ENCODE results near the gene CD6.

CD6 gene, protein sequence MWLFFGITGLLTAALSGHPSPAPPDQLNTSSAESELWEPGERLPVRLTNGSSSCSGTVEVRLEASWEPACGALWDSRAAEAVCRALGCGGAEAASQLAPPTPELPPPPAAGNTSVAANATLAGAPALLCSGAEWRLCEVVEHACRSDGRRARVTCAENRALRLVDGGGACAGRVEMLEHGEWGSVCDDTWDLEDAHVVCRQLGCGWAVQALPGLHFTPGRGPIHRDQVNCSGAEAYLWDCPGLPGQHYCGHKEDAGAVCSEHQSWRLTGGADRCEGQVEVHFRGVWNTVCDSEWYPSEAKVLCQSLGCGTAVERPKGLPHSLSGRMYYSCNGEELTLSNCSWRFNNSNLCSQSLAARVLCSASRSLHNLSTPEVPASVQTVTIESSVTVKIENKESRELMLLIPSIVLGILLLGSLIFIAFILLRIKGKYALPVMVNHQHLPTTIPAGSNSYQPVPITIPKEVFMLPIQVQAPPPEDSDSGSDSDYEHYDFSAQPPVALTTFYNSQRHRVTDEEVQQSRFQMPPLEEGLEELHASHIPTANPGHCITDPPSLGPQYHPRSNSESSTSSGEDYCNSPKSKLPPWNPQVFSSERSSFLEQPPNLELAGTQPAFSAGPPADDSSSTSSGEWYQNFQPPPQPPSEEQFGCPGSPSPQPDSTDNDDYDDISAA

DNA sequence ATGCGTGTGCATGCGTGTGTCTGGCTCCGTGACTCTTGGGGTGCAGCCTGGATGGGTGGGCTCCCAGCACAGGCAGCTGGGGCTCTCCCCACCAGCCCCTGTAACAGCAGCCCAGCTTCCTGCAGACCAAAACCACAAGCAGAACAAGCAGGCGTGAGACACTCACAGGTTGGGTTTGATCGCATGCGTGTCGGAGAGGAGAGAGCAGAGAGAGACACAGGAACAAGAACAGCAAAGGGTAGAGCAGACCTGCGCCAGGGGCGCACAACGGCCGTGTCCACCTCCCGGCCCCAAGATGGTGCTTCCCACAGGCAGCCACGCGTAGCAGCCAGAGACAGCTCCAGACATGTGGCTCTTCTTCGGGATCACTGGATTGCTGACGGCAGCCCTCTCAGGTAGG, at the start of gene CD6:
CD6 (plus strand) TSS at position 161 of the 400 bp plus-strand sequence; CDS start at position 347, 186 bp downstream.
- no peak for DNase-seq (ENCODE audit: low read depth)

DNA sequence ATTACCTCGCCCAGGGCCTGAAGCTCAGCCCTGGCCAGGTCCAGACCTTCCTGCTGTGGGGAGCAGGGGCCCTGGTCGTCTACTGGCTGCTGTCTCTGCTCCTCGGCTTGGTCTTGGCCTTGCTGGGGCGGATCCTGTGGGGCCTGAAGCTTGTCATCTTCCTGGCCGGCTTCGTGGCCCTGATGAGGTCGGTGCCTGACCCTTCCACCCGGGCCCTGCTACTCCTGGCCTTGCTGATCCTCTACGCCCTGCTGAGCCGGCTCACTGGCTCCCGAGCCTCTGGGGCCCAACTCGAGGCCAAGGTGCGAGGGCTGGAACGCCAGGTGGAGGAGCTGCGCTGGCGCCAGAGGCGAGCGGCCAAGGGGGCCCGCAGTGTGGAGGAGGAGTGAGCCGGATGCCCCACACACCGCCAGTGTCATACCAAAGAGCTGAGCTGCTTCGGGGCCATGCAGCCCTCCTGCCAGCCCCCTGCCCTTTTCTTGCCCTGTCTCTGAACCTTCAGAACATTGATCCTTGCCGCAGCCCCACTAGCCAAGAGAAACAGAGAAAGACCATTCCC, 49.6 kb upstream of the CD6 start:
- no peak for DNase-seq (ENCODE audit: low read depth)

DNA sequence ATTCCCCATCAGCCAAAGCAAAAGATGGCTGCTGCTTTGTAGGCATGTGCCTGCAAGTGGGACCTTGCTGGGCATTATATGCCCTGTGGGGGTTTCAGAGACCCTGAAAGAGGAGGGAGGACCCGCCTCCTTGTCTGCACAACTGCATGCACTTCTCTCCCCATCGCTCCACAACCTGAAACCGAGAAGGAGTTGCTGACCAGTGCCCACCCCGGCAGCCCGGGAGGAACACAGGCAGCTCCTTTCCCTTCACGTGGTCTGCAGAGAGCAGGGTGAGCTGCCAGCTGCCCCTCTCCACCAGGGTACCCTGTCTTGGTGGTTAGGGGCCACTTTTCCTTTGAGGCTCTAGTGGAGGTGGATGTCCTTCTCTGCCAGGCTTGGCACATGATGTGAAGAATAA, 48.6 kb upstream of the CD6 start:
- no peak for DNase-seq (ENCODE audit: low read depth)

DNA sequence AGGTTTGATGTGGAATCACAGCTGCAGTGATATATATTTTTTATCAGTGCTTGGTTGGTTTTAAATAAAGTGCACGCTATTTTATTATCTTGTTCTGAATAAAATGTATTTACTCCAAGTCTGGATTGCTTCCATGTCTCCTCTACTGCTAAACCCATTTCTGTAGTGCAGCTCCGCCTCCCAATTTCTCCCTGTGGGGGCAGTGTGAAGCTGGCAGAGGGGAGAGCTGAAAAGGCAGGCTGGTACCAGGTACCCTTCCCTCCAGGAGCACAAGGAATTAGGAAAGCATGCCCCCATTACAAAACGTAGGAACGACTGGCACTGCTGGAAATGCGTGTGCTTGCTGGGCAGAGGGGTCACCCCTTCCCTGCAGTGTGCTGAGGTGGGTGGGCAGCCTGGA, 48.2 kb upstream of the CD6 start:
- no peak for DNase-seq (ENCODE audit: low read depth)

DNA sequence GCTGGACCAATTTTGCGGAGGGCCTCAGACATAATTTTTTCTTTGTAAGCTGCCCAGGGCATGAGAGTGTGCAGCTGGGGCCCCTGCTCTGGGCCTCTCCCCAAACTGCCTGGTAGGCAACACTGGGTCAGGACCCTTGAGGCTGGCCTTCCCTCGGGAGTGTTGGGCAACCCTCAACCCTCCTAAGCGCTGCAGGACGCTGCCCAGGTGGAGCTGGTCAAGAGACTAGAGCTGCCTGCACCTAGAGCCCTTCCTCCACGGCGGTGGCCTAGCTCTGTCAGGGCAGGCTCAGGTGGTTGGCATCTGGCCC, 47.7 kb upstream of the CD6 start:
- DNase-seq (ENCODE audit: low read depth): no peak

DNA sequence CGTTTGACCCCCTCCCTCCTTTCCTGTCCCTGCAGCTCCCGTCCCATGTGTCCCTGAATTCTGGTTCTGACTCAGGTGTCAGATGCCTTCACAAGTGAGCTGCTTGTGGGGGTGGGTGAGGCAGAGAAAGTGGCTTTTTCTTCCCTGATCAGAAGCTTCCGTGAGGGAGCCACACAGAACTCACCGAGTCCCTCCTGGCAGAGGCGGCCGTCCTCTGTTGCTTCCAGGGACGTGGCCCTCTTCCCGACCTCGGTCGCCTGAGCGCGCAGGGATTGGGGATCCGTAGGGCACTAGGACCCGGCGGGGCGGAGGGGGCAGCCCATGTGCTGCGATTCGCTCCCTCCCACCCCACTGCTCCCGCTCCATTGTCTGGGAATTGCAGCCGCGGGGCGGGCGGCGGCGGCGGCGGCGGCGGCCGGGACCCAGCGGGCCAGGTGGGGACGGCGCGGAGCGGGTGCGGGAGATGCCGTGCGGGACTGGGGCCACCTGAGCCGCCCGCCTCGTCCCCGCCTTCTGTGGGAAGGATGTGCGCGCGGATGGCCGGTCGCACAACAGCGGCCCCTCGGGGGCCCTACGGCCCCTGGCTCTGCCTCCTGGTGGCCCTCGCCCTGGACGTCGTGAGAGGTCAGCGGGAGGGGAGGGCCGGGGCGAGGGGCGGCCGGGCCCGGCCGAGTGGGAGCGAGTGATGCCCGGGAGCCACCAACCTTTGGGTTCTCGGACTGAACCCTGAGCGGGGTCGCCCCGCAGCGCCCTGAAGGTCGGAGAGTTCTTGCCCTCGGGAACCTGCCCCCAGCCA, 47.2 kb upstream of the CD6 start, which contains the start of gene TMEM132A:
TMEM132A (plus strand) TSS at position 351 of the 796 bp plus-strand sequence; CDS start at position 525, 174 bp downstream.
- DNase-seq (ENCODE audit: low read depth): peak; percentile 38

DNA sequence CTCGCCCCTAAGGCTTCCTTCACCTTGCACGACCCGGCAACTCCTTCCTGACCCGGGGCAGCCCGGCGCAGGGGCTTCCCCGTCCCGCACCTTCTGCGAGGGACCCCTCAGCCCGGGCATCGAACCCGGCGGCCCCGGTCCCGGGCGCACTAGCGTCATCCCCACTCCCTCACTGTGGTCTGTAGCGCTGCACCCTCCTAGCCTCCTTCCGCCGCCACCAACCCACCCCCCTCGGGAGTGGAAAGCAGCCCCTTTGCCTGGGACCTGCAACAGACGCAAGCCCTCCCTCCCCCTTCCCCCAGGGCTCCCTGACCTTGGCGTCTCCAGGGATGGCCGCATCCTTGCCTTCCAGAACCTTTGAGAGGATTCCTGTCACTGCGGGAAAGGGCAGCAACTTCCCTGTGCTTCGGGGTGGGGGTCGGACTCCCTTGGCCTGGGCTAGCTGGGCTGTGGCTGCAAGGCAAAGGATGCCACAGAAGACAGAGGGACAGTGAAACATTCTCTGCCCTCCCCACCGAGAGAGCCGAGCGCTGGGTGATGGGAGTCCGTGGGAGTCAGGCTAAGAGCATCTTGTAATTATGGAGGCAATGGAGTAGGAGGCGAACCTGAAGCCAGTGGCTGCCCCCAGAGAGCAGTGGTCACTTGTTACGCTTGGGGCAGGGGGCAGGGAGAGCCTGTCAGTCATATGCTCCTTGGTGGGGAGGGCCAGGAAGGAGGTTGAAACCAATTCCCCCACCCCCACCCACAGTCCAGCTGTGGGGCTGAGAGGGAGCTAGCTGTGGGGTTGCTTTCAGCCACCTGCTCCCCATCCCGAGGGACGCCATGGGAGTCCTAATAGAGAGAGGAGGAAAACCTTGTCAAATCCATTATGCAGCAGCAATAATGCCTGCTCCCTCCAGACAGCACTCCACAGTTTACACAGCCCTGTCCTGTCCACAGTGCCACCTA, 46.3 kb upstream of the CD6 start:
- DNase-seq (ENCODE audit: low read depth): no peak

DNA sequence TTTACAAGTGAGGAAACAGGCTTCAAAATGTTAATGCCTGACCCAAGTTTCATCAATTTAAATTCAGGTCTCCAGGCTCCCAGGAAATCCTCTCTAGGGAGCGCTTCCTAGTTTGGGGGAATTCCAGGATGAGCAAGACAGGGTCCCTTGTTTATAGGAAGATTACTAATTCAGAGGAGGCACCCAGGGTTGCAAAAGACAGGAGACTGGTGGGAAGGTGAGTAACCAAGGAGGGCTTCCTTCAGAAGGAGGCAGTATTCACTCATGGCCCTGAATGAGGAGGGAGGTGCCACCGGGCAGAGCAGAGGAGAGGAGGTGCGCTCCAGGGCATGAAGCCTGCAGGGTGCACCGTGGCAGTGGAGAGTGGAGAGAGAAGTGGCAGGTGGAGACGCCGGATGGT, 45.6 kb upstream of the CD6 start:
- no peak for DNase-seq (ENCODE audit: low read depth)

DNA sequence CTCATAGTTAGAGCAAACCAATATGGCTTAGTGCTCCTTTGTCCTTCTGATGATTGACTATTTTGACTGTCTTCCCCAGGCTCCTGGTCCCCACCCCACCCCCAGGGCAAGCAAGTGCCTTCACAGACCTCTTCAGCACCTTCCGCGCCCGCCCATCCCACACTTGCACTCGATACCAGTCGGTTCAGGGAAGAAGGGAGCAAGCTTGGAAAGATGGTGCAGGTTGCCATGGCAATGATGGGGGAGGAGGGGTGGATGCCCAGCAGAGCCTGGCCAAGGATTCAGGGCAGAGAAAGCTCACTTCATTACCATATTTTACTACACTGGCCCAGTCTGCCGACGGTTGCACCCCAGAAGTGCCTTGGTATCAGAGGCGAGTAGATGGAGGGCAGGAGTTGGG, 45.0 kb upstream of the CD6 start:
- no peak for DNase-seq (ENCODE audit: low read depth)

DNA sequence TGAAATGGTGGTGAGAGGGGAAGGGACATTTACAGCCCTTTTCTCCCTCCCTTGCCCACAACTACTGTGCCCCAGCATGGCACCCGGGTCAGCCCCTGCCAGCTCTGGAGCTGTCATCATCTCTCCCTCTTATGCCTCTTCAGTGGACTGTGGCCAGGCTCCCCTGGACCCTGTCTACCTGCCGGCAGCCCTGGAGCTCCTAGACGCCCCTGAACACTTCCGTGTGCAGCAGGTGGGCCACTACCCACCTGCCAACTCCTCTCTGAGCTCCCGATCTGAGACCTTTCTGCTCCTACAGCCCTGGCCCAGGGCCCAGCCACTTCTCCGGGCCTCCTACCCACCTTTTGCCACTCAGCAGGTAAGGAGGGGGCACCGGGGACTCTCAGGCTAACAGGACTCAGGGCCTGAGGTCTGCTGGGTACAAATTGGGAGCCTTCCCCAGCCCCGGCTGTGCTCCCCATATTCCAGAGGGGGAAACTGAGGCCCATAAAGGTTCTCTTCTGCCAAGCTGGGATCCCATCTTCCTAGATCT, 44.4 kb upstream of the CD6 start:
- no peak for DNase-seq (ENCODE audit: low read depth)

DNA sequence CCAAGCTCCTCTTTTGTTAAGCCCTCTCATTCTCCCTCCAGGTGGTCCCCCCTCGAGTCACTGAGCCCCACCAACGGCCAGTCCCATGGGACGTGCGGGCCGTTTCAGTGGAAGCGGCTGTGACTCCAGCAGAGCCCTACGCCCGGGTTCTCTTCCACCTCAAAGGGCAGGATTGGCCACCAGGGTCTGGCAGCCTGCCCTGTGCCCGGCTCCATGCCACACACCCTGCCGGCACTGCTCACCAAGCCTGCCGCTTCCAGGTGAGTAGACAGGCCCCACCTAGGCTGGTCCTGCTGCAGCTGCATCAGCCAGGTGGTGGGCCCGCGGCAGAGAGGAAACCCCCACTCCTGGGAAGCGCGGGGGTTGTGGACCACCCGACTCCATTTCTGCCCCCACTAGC, 43.9 kb upstream of the CD6 start:
- DNase-seq (ENCODE audit: low read depth): no peak

DNA sequence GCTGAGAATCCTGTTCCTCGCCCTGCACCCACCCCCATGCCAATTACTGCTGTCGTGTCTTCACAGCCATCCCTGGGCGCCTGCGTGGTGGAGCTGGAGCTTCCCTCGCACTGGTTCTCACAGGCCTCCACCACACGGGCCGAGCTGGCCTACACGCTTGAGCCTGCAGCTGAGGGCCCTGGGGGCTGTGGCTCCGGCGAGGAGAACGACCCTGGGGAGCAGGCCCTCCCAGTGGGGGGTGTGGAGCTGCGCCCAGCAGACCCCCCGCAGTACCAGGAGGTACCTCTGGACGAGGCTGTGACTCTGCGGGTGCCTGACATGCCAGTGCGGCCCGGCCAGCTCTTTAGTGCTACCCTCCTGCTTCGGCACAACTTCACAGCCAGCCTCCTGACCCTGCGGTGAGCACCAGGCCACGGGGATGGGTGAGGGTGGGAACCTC, 42.9 kb upstream of the CD6 start:
- DNase-seq (ENCODE audit: low read depth): no peak

DNA sequence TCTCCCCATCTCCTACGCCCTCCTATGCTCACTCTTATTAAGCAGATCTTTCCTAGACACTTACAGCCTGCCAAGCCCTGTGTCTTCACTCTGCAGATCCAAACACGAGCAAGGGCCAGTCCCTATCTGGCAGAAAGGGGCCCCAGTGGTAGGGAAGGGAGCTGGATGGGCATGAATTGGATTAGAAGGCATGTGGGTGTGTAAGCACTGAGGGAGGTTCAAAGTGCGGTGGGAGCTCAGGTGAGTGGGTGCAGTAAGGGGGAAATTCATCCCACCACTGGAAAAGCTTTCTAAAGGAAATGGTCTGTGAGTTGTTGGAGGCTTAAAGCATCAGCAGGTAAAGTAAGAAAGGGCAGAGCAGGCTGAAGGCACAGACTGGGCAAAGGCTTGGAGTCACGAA, 41.7 kb upstream of the CD6 start:
- no peak for DNase-seq (ENCODE audit: low read depth)

DNA sequence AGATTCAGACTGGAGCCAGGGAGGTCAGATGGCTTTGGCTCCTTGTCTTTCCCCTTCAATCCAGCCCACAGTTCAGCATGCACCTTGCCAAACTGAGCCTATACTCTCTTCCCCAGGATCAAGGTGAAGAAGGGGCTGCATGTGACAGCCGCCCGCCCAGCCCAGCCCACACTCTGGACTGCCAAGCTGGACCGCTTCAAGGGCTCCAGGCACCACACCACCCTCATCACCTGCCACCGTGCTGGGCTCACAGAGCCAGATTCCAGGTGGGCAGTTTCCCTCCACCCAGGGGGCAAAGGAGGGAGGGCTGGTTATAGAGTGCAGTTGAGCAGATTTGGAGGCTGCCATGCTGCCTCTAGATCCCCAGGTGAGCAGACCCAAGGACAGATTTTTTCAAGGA, 41.1 kb upstream of the CD6 start:
- DNase-seq (ENCODE audit: low read depth): no peak

DNA sequence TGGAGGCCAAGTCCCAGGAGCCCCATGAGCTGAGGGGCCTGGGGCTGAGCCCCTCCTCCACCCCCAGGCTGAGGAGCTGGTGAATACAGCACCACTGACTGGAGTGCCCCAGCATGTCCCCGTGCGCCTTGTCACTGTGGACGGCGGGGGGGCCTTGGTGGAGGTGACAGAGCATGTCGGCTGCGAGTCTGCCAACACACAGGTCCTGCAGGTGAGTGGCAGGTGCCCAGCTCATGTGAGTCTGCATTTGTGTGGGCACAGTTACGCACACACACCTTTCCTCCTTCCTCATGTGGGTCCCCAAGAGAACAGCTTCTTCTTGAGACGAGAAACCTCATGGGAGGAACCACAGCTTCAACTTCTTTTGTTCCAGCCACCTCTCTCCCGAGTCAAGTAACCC, 39.6 kb upstream of the CD6 start:
- DNase-seq (ENCODE audit: low read depth): no peak

DNA sequence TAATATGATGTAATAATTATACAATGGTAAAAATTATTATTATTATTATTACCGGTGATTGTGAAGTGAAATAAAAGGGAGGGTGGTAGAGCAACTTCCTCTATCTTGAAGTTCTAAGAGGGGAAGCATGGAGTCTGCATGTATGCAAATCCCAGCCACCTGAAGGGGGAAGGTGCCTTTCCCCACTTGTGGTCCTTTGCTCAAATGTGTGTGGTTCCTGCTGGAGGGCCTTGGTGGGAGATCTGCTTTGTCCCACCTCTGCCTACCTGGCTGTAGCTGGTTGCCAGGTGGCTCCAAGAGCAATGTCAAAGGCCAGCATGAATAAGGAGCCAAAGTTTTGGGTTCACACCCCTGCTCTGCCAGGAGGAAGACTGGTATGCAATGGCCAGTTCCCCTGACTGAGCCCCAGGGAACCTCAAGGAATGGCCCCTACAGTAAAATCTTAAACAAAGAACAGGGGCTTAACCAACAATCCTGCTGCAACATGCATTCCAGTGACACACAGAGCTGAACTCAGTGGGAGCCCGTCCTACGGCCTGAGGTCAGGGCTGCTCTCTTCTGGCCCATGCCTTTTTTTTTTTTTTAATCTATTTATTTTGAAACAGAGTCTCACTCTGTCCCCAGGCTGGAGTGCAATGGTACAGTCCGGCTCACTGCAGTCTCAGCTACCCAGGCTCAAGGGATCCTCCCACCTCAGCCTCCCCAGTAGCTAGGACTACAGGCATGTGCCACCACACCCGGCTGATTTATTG, 38.7 kb upstream of the CD6 start:
- no peak for DNase-seq (ENCODE audit: low read depth)

DNA sequence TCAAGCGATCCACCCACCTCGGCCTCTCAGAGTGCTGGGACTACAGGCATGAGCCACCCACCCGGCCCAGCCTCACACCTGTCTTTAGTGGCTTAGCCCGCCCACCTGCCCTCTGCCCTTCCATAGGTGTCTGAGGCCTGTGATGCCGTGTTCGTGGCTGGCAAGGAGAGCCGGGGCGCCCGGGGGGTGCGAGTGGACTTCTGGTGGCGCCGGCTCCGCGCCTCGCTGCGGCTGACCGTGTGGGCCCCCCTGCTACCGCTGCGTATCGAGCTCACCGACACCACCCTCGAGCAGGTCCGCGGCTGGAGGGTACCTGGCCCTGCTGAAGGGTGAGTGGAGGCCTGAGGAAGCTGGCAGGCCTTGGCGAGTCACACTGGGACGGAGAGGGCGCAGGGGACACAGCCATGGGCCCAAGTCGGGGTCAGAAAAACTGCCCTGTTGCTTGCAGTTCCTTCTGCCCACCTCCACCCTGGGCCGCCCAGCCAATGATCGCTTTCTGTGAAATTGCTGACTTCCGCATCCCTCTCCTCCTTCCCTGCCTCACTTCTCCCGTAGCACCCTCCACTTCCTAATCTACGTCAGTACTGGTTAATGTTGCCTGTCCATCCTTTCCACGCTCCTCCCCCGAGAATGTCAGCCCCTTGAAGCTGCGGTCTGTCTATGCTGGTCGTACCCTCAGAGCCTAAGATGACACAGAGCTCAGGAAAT, 37.9 kb upstream of the CD6 start:
- DNase-seq (ENCODE audit: low read depth): no peak

DNA sequence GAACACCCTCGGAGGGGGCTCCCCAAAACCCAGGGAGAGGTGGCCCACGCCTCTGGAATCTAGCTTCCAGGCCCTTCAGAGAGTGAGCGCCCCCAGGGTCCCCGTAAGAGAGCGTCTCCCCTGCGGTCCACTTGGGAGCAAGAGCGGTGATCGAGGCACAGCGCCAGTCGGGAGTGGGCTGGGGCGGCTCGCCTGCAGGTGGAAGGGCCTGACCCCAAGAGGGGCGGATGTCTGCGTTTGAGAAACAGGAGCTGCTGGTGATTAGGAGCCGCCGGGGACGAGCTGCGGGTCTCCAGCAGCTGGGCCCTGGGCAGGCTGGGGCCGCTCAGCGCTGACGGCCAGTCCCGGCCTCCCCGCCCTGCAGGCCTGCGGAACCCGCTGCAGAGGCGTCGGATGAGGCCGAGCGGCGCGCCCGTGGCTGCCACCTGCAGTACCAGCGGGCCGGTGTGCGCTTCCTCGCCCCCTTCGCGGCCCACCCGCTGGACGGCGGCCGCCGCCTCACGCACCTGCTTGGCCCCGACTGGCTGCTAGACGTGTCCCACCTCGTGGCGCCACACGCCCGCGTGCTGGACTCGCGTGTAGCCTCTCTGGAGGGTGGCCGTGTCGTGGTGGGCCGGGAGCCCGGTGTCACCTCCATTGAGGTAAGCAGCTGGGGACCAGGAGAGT, 37.2 kb upstream of the CD6 start:
- no peak for DNase-seq (ENCODE audit: low read depth)
